Peyer's patch (tissue), 4 donors: ENCODE measurements around the gene MGMT. TPM values are rescaled to one million over a fixed set of nuclear protein-coding genes. Genes with fewer than 3 reads are reported as not detected.

Experiments
- DNase-seq, 3 donors: peaks; one replicate each; pipeline ENCODE4 v3.0.0-alpha.2; 2017 to 2019
- H3K27ac ChIP-seq, 4 donors: fragments of 200-600 bp; sonication (generic); one replicate each; pipeline ENCODE4 v1.5.1; 2016 to 2019
- H3K27me3 ChIP-seq, 2 donors: fragments of 200-600 bp; sonication (generic); one replicate each; pipeline ENCODE4 v1.5.1; 2019
- H3K36me3 ChIP-seq, 3 donors: fragments of 200-600 bp; sonication (generic); one replicate each; pipeline ENCODE4 v1.5.1; 2016 to 2019
- H3K4me1 ChIP-seq, 4 donors: fragments of 200-600 bp; sonication (generic); one replicate each; pipeline ENCODE4 v1.5.1; 2016 to 2019
- H3K4me3 ChIP-seq, 4 donors: fragments of 200-600 bp; sonication (generic); 1 replicate in 3 of 4; 2 replicates in 1 of 4; pipeline ENCODE4 v1.5.1; 2016 to 2019; ENCODE audit warnings: mild to moderate bottlenecking in 1 of 4
- H3K9me3 ChIP-seq, 4 donors: fragments of 200-600 bp; sonication (generic); one replicate each; pipeline ENCODE4 v1.5.1; 2016 to 2019; ENCODE audit warnings: mild to moderate bottlenecking in 1 of 4
- CTCF ChIP-seq, 6 experiments: fragments of 450-650 bp in 4 of 6; fragments of 200-600 bp in 2 of 6; sonication (generic) in 1 of 6; IDR thresholded peaks; one replicate each; pipeline ENCODE4 v1.5.1; 2017 to 2019; ENCODE audit warnings: antibody characterized with exemption in 6 of 6, mild to moderate bottlenecking in 3 of 6, moderate library complexity in 1 of 6
- POLR2A ChIP-seq, 2 donors: fragments of 450-650 bp; IDR thresholded peaks; one replicate each; pipeline ENCODE4 v1.5.1; 2017; ENCODE audit warnings: antibody characterized with exemption in 2 of 2, mild to moderate bottlenecking in 2 of 2, moderate library complexity in 2 of 2
- total RNA-seq, 4 donors: library from RNA; depleted of rRNA; stranded (reverse); fragments of >200 nt; gene quantifications; one replicate each; pipeline ENCODE4 v1.1.0, GENCODE V29; 2016

Gene MGMT
- total RNA-seq, 4 donors from 2014 or later = 24.5 to 43.7 (median 35.3) TPM

GRCh38 chr10:129497013-129497412 is 30.0 kb downstream of the MGMT start:
- DNase-seq = no peak
- Histone ChIP-seq H3K4me3 (no peak overlapping the region), H3K9me3 (peaks cover 0 to 7% (median 0%) of the 10 kb centered on the region in 4 donors), H3K4me1 (no peaks in the 10 kb centered on the region), H3K36me3 (no peaks in the 10 kb centered on the region), H3K27me3 (no peaks in the 10 kb centered on the region), H3K27ac (no peak overlapping the region)
- TF ChIP-seq POLR2A (IDR thresholded peaks at IDR 0.05) (no peak), CTCF (IDR thresholded peaks at IDR 0.05) (no peak)

GRCh38 chr10:129498680-129499079 is 31.6 kb downstream of the MGMT start:
- H3K4me1 ChIP-seq = no peaks in the 10 kb centered on the region
- TF ChIP-seq CTCF (IDR thresholded peaks at IDR 0.05) (no peak), POLR2A (IDR thresholded peaks at IDR 0.05) (no peak)
- no peak for DNase-seq
- no peak overlapping the region for H3K4me3 ChIP-seq
- no peaks in the 10 kb centered on the region for H3K9me3 ChIP-seq
- H3K27me3 ChIP-seq = no peaks in the 10 kb centered on the region
- no peaks in the 10 kb centered on the region for H3K36me3 ChIP-seq
- no peak overlapping the region for H3K27ac ChIP-seq

- no peak for DNase-seq
- Histone ChIP-seq H3K27ac (no peak overlapping the region), H3K4me3 (no peak overlapping the region), H3K4me1 (no peaks in the 10 kb centered on the region), H3K36me3 (no peaks in the 10 kb centered on the region), H3K27me3 (no peaks in the 10 kb centered on the region), H3K9me3 (no peaks in the 10 kb centered on the region)
- TF ChIP-seq POLR2A (IDR thresholded peaks at IDR 0.05) (no peak), CTCF (IDR thresholded peaks at IDR 0.05) (no peak)
Measured at GRCh38 chr10:129500617-129501339, 33.7 kb downstream of the MGMT start.

- Histone ChIP-seq H3K27me3 (no peaks in the 10 kb centered on the region), H3K27ac (no peak overlapping the region), H3K9me3 (no peaks in the 10 kb centered on the region), H3K4me1 (no peaks in the 10 kb centered on the region), H3K36me3 (no peaks in the 10 kb centered on the region), H3K4me3 (no peak overlapping the region)
- TF ChIP-seq POLR2A (IDR thresholded peaks at IDR 0.05) (no peak), CTCF (IDR thresholded peaks at IDR 0.05) (no peak)
- DNase-seq = peak in 1 of 3 donors; percentile 27
Measured at GRCh38 chr10:129501652-129502436, 34.8 kb downstream of the MGMT start.

- H3K4me3 ChIP-seq = no peak overlapping the region
- no peaks in the 10 kb centered on the region for H3K4me1 ChIP-seq
- H3K9me3 ChIP-seq = peaks cover 0 to 5% (median 0%) of the 10 kb centered on the region in 4 donors
- H3K36me3 ChIP-seq = no peaks in the 10 kb centered on the region
- no peak for DNase-seq
- TF ChIP-seq POLR2A (IDR thresholded peaks at IDR 0.05) (no peak), CTCF (IDR thresholded peaks at IDR 0.05) (no peak)
- H3K27me3 ChIP-seq = no peaks in the 10 kb centered on the region
- H3K27ac ChIP-seq = no peak overlapping the region
Measured at GRCh38 chr10:129502448-129502847, 35.4 kb downstream of the MGMT start.
